ENCODE data around the gene LNX1.

DNA sequence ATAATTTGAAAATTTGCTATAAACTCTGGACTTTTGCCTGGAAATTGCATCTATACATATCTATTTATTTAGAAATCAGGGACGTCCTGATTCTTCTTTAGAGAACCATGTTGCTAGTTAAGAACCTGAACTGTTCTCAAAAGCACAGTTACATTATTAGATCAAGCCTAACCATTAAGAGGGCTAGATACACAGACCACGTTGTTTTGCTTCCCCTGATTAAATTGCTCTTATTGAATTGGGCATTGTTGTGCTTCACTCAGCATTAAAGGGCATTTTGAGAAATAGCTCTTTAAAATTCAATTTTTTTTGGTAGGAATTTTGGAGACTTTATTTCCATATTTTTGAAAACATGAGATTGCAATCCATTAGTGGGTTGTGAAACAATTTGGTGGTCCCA, 169.5 kb downstream of the LNX1 start:
- no peak for TF ChIP-seq EZH2phosphoT487 (IDR thresholded peaks at IDR 0.05; ENCODE audit: insufficient read depth, low read depth)
- no peak for TF ChIP-seq EZH2 (IDR thresholded peaks at IDR 0.05; ENCODE audit: insufficient read depth, poor library complexity, severe bottlenecking)
